ENCODE measurements around the gene SRA1.
A peak's percentile ranks its signal among the peaks of the same experiment; 100 is the strongest.

SRA1 gene

DNA sequence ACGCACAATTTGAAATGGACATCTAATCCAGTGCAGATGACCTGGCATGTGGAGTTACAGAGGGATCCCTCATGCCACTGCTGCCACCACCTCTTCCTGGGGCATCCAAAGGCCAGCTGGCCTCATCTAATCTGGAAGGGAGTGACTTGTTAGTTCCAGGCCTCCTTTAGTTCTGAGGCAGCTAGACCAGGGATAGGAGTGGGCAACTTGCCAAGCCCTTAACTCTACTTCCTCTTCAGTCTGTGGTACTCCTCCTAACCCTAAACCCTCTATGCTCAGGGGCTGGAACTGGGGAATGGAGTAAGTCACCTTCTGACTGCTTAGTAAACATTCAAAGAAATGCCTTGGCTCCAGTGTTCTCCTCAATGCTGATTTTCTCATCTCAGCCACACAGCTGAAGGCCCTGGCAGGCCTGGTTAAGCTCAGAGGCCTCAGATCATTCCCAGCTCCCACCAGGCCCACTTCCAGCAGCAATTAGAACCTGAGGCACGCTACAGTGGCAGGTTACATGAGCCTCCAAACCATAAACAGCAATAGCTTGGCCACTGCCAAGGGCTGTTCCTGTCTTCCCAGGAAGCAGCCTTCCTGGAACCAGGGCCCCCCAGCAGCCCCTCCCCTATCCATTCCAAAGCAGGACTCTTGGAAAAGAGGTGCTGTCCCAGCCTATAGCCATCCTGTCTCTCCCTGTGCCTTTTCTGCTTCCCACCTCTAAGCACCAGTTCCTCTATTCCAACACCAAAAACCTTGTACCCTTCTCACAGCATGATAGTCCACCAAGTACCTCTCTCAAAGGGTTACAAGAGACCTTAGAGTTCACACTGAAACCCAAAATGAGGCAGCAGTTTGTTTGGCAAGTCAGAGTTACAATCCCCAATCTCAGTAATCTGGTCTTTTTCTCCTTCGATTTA lies 7.8 kb downstream of the SRA1 start:
- H3K4me3 ChIP-seq (ENCODE audit: low read depth, low read length) = no peak overlapping the region
- no peak for TF ChIP-seq CTCF (IDR thresholded peaks at IDR 0.05; ENCODE audit: low read depth, low read length)

DNA sequence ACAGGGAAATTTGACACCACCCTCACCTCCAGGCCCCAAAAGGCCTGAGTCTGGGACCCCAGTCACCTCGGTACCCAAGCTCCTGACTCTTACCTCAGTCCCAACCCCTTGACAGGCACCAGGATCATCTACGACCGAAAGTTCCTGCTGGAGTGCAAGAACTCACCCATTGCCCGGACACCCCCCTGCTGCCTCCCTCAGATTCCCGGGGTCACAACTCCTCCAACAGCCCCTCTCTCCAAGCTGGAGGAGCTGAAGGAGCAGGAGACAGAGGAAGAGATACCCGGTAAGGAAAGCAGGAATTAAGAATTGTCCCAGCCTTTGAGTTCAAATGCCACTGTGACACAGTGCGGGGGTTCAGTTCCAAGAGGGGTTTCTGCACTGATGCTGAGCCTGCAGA lies 8.5 kb downstream of the SRA1 start:
- H3K4me3 ChIP-seq (ENCODE audit: low read depth, low read length) = no peak overlapping the region
- TF ChIP-seq CTCF (IDR thresholded peaks at IDR 0.05; ENCODE audit: low read depth, low read length) = no peak

DNA sequence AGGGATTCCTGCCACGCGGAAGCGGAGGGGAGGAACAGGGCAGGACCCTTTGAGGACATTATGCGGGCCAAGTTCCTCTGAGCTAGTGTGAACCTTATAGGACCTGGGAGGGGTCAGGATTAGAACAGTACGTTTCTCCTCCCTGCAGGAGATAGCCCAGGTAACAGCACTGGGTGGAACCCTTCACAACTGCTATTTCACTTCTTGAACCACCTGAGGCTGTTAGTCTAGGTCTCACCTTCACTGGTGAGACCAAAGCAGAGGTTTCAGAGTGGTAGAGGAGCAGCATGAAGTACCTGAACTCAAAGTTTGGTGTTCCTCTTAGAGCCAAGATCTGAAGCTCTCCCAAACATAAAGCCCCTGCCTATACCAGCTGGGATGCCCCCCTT lies 9.0 kb downstream of the SRA1 start:
- no peak for TF ChIP-seq CTCF (IDR thresholded peaks at IDR 0.05; ENCODE audit: low read depth, low read length)

DNA sequence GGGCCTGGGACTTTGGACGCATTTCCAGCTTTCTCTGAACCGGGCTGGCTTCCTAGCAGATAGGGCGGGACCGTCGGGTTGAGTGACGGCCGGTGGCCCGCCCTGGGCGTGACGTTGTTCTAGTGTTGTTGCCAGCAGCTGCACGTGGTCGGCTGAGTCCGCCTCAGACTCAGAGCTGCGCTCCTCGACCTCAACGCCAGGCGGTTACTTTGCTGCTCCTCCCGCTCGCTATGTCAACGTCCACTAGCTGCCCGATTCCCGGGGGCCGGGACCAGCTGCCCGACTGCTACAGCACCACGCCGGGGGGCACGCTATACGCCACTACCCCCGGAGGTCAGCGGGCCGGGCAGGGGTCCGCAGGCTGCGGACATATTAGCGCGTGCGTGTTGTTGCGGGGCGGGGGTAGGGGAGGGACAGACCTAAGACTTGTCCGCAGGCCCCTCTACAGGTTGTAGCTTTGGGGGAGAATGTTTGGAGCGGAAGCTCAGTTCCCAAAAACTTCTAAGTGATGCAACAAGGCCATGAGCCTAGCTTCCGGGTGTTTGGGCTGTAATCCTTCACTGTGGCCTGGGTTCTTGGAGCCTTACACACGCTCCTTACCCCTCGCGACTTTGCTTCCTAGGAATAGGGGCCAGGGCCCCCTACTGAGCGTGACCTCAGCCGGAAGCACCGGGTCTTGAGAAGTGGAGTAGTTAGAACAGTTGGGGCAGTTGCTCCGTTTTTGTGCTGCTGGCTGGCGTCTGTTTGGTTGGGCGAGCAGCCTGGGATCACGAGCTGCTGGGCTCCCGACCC lies 9.6 kb downstream of the SRA1 start, which contains the start of gene EIF4EBP3:
EIF4EBP3 (plus strand) TSS at position 155 of the 792 bp plus-strand sequence; CDS start at position 231, 76 bp downstream.
- TF ChIP-seq CTCF (IDR thresholded peaks at IDR 0.05; ENCODE audit: low read depth, low read length) = peak; percentile 37
- H3K4me3 ChIP-seq (ENCODE audit: low read depth, low read length) = peak within 1 kb of the TSS; percentile 34

More for the DNA sequence above, 9.0 kb downstream of the SRA1 start:
- no peak overlapping the region for H3K4me3 ChIP-seq (ENCODE audit: low read depth, low read length)

DNA sequence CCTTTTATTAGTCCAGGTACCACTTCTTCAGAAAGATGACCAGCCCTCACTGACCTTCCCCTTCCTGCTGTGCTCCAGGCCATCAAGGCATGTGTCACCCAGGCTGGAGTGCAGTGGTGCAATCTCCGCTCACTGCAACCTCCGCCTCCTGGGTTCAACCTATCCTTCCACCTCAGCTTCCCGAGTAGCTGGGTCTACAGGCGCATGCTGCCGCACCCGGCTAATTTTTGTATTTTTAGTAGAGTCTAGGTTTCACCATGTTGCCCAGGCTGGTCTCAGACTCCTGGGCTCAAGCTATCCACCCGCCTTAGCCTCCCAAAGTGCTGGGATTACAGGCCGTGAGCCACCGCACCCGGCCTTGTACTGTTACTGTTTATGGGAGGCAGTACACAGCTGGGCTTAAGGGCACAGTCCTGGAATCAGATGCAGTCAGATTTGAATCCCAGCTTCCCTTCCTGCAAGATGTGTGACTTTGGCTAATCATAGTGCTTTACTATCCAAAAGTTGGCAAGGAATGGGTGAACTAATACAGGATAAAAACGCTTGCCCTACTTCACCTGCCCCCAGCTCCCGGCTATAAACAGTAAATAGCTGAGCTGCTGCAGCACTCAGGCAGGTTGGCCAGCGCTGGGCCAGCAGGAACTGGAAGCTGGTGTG lies 10.3 kb downstream of the SRA1 start:
- TF ChIP-seq CTCF (IDR thresholded peaks at IDR 0.05; ENCODE audit: low read depth, low read length) = no peak
- no peak overlapping the region for H3K4me3 ChIP-seq (ENCODE audit: low read depth, low read length)

DNA sequence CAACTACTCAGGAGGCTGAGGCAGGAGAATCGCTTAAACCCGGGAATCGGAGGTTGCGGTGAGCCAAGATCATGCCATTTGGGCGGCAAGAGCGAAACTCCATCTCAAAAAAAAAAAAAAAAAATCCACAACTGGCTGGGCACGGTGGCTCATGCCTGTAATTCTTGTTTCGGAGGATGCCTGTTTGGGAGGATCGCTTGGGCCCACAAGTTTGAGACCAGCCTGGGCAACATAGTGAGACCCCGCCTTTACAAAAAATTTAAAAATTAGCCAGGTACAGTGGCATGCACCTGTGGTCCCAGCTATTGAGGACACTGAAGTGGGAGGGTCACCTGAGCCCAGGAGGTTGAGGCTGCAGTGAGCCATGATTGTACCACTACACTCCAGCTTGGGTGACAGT lies 11.7 kb downstream of the SRA1 start:
- TF ChIP-seq CTCF (IDR thresholded peaks at IDR 0.05; ENCODE audit: low read depth, low read length) = no peak
- no peak overlapping the region for H3K4me3 ChIP-seq (ENCODE audit: low read depth, low read length)
